HG03558 (cell line): ENCODE measurements around the gene NR2E3.

Source experiments
- ATAC-seq: cut with Tn5 transposase; IDR thresholded peaks from one replicate; pipeline ENCODE4 v1.9.1; 2021; ENCODE audit warnings: moderate number of reproducible peaks; ENCODE audit not compliant: unreplicated experiment; ENCODE audit errors: extremely low read depth

NR2E3 gene

GRCh38 chr15:71810256-71811035 is at the start of gene NR2E3:
TSS of gene NR2E3 (plus strand) at chr15:71810554. CDS start at chr15:71810744, 190 bp downstream.
- no peak for ATAC-seq

GRCh38 chr15:71760852-71761251 is 49.5 kb upstream of the NR2E3 start:
- ATAC-seq, result no peak

- ATAC-seq, result no peak
These were observed 48.7 kb upstream of the NR2E3 start for GRCh38 chr15:71761649-71762048.

- ATAC-seq, result no peak
These were observed 42.2 kb upstream of the NR2E3 start for GRCh38 chr15:71768184-71768583.

- ATAC-seq, result no peak
These were observed 37.0 kb upstream of the NR2E3 start for GRCh38 chr15:71773206-71773859.

GRCh38 chr15:71775856-71776255 is 34.5 kb upstream of the NR2E3 start:
- no peak for ATAC-seq

- ATAC-seq, result no peak
These were observed 34.0 kb upstream of the NR2E3 start for GRCh38 chr15:71776304-71776703.

GRCh38 chr15:71777216-71777943 is 33.0 kb upstream of the NR2E3 start:
- ATAC-seq, result no peak

- ATAC-seq, result no peak
These were observed 31.1 kb upstream of the NR2E3 start for GRCh38 chr15:71779073-71779797.

GRCh38 chr15:71780115-71780976 is 30.0 kb upstream of the NR2E3 start:
- ATAC-seq, result no peak

GRCh38 chr15:71781179-71781964 is 29.0 kb upstream of the NR2E3 start:
- no peak for ATAC-seq

- no peak for ATAC-seq
These were observed 28.4 kb upstream of the NR2E3 start for GRCh38 chr15:71781965-71782265.

GRCh38 chr15:71782422-71783165 is 27.8 kb upstream of the NR2E3 start:
- no peak for ATAC-seq

- no peak for ATAC-seq
These were observed 25.6 kb upstream of the NR2E3 start for GRCh38 chr15:71784719-71785118.

GRCh38 chr15:71785996-71786395 is 24.4 kb upstream of the NR2E3 start:
- no peak for ATAC-seq

- ATAC-seq, result no peak
These were observed 23.7 kb upstream of the NR2E3 start for GRCh38 chr15:71786673-71787072.

GRCh38 chr15:71788646-71789579 is 21.4 kb upstream of the NR2E3 start:
- no peak for ATAC-seq
